Breast epithelium (tissue), 4 donors: Measurements from ENCODE around the gene SERPINA9. TPM values are rescaled to one million over a fixed set of nuclear protein-coding genes. Genes with fewer than 3 reads are reported as not detected.
"Not testable (repeated sequence)": the region's sequence is repeated elsewhere in the genome, so short reads cannot be mapped to it uniquely, and the experiment has no call there.

Source experiments
- DNase-seq, 2 donors: peaks; one replicate each; pipeline ENCODE4 v3.0.0-alpha.2; 2019; ENCODE audit warnings: low spot score in 2 of 2
- H3K27ac ChIP-seq, 2 donors: fragments of 200-600 bp; sonication (generic) in 1 of 2; one replicate each; pipeline ENCODE4 v1.5.1; 2016 to 2019; ENCODE audit warnings: mild to moderate bottlenecking in 1 of 2
- H3K27me3 ChIP-seq, 2 donors: fragments of 200-600 bp; sonication (generic) in 1 of 2; one replicate each; pipeline versions ENCODE4 v1.5.1 to v1.6.0; 2017 to 2019; ENCODE audit warnings: control low read depth in 1 of 2, mild to moderate bottlenecking in 1 of 2
- H3K36me3 ChIP-seq: fragments of 200-600 bp; one replicate; pipeline ENCODE4 v1.5.1; 2019
- H3K4me1 ChIP-seq, 2 donors: fragments of 200-600 bp; sonication (generic); one replicate each; pipeline ENCODE4 v1.5.1; 2016 to 2019; ENCODE audit warnings: control low read depth in 1 of 2
- H3K4me3 ChIP-seq, 3 donors: fragments of 200-600 bp; sonication (generic); 1 replicate in 2 of 3; 2 replicates in 1 of 3; pipeline ENCODE4 v1.5.1; 2016 to 2019; ENCODE audit warnings: mild to moderate bottlenecking in 3 of 3, moderate library complexity in 2 of 3
- H3K9me3 ChIP-seq, 2 donors: fragments of 200-600 bp; sonication (generic) in 1 of 2; one replicate each; pipeline ENCODE4 v1.5.1; 2016 to 2019; ENCODE audit warnings: control low read depth in 1 of 2
- POLR2A ChIP-seq: fragments of 450-650 bp; IDR thresholded peaks from one replicate; pipeline ENCODE4 v1.6.1; 2016; ENCODE audit warnings: antibody characterized with exemption, mild to moderate bottlenecking, moderate library complexity
- POLR2AphosphoS5 ChIP-seq, 3 donors: sonication (generic); formaldehyde crosslinking; IDR thresholded peaks; one replicate each; pipeline ENCODE4 v1.6.1; 2017; ENCODE audit warnings: antibody characterized with exemption in 3 of 3
- intact Hi-C: fragments of 100-400 bp; cut with DNase I; formaldehyde crosslinking; loops from one replicate; pipeline ENCODE4 v1.15.1; 2023; ENCODE audit warnings: low total_unique reads
- total RNA-seq, 3 donors: library from RNA; depleted of rRNA; stranded (reverse); fragments of >200 nt; gene quantifications; one replicate each; pipeline ENCODE4 v1.1.0, GENCODE V29; 2016
- TF ChIP-seq, protein P1 (sequence below), 3 donors: fragments of 450-650 bp; IDR thresholded peaks; one replicate each; pipeline ENCODE4 v1.5.1; 2016 to 2017; ENCODE audit warnings: antibody characterized with exemption in 3 of 3, mild to moderate bottlenecking in 3 of 3, moderate library complexity in 3 of 3

SERPINA9 gene
- total RNA-seq, 3 donors from 2014 or later, result not detected

DNA sequence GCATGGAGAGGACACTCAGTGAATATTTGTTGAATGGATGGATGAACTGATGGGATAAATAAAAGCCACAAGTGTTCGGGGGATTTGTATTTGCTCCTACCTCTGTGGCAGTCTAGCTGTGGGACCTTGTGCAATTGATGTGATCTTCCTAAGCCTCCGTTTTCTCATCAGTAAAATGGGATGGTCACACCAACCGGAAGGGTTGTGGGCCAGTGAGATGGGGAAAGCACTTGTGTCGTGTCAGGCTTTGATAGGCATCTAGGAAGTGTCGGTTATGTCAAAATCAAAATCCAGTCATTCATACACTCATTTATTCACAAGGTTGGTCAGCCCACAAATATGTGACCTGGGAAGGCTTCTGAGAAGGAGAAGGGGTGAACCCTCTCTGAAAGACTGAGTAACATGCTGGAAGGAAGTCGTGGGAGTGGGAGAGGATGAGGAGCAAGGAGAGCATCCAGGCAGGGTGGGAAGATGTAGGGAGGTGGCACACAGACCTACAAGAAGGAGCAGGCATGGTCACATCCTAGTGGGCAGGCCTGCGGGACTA is 7.8 kb upstream of the SERPINA9 start:
- peaks cover 0 to 5% of the 10 kb centered on the region in 2 donors for H3K27me3 ChIP-seq
- intact Hi-C loops, result no loop called here
- no peaks in the 10 kb centered on the region for H3K36me3 ChIP-seq

DNA sequence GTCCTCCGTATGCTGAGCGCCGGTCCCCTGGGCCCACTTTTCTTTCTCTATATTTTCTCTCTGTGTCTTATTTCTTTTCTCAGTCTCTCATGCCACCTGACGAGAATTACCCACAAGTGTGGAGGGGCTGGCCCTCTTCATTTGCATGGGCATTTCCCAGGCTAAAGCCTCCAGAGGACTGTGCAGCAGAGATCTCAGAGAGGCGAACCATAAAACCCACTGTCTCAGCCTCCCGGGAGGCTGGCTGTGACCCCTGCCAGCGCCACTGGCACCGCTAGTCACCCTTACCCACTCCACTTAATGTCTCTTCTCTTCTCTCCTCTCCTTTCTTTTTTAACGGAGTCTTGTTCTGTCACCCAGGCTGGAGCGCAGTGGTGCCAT is 7.1 kb upstream of the SERPINA9 start:
- H3K4me1 ChIP-seq, result no peaks in the 10 kb centered on the region
- H3K9me3 ChIP-seq, result peaks cover 10 to 15% of the 10 kb centered on the region in 2 donors
- no peak for DNase-seq
- no peak overlapping the region for H3K4me3 ChIP-seq
- H3K36me3 ChIP-seq, result no peaks in the 10 kb centered on the region
- no peak for TF ChIP-seq POLR2A
- TF ChIP-seq POLR2AphosphoS5 (IDR thresholded peaks at IDR 0.05), result no peak
- TF ChIP-seq, protein P1, sequence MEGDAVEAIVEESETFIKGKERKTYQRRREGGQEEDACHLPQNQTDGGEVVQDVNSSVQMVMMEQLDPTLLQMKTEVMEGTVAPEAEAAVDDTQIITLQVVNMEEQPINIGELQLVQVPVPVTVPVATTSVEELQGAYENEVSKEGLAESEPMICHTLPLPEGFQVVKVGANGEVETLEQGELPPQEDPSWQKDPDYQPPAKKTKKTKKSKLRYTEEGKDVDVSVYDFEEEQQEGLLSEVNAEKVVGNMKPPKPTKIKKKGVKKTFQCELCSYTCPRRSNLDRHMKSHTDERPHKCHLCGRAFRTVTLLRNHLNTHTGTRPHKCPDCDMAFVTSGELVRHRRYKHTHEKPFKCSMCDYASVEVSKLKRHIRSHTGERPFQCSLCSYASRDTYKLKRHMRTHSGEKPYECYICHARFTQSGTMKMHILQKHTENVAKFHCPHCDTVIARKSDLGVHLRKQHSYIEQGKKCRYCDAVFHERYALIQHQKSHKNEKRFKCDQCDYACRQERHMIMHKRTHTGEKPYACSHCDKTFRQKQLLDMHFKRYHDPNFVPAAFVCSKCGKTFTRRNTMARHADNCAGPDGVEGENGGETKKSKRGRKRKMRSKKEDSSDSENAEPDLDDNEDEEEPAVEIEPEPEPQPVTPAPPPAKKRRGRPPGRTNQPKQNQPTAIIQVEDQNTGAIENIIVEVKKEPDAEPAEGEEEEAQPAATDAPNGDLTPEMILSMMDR (IDR thresholded peaks at IDR 0.05), result no peak
- peaks cover 0 to 5% of the 10 kb centered on the region in 2 donors for H3K27me3 ChIP-seq
- no peak overlapping the region for H3K27ac ChIP-seq
- intact Hi-C loops, result no loop called here

More for the DNA sequence above, 7.8 kb upstream of the SERPINA9 start:
- Histone ChIP-seq H3K27ac (no peak overlapping the region), H3K4me3 (no peak overlapping the region), H3K9me3 (peaks cover 5 to 7% of the 10 kb centered on the region in 2 donors), H3K4me1 (no peaks in the 10 kb centered on the region)
- DNase-seq, result no peak
- TF ChIP-seq POLR2AphosphoS5 (IDR thresholded peaks at IDR 0.05), result no peak
- no peak for TF ChIP-seq POLR2A
- TF ChIP-seq, protein P1 (IDR thresholded peaks at IDR 0.05), result no peak

DNA sequence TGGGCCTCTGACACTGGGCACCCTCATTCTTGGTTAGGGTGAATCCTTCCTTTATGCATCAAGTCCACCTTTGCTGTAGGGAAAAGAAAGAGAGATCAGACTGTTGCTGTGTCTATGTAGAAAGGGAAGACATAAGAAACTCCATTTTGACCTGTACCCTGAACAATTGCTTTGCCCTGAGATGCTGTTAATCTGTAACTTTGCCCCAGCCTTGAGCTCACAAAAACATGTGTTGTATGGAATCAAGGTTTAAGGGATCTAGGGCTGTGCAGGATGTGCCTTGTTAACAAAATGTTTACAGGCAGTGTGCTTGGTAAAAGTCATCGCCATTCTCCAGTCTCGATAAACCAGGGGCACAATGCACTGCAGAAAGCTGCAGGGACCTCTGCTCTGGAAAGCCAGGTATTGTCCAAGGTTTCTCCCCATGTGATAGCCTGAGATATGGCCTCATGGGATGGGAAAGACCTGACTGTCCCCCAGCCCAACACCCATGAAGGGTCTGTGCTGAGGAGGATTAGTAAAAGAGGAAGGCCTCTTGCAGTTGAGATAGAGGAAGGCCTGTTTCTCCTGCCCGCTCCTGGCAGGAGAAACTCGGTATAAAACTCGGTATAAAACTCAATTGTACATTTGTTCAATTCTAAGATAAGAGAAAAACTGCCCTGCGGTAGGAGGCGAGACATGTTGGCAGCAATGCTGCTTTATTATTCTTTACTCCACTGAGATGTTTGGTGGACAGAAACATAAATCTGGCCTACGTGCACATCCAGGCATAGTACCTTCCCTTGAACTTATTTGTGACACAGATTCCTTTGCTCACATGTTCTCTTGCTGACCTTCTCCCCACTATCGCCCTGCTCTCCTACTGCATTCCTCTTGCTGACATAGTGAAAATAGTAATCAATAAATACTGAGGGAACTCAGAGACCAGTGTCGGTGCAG is 6.4 kb upstream of the SERPINA9 start:
- H3K4me1 ChIP-seq, H3K27ac ChIP-seq, H3K36me3 ChIP-seq, H3K27me3 ChIP-seq, DNase-seq, intact Hi-C loops, H3K4me3 ChIP-seq: not testable (repeated sequence)
- H3K9me3 ChIP-seq, result peaks cover 15 to 21% of the 10 kb centered on the region in 2 donors

DNA sequence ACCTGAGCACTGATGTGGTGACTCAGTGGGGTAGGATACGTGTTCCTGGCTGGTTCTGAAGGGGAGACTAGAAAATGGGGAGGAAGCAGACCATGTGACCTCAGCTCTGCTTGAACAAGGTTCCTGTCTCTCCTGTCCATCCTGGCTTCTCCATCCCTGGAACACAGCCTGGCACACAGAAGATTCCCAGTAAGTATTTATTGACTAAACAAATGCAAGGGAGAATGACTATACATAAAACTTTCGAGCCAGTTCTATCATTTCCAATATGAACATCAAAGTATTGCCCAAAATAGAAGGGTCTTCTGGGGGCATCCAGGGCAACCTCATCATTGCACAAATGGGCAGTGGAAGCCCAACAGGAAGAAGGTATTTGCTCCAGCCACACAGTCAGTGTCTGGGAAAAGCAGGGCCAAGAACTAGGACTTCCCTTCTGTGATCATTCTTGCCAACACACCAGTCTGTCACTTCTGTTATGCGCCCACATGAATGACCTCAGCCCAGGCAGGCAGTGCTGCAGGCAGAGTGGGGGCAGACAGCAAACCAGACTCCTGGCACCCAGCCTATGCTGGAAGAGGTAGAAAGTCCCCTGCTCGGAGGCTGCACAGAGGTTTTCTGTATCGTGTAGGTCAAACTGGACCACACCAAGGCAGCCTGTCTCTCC is 5.6 kb upstream of the SERPINA9 start:
- H3K9me3 ChIP-seq, result peaks cover 15 to 23% of the 10 kb centered on the region in 2 donors
- intact Hi-C loops, result no loop called here
- H3K27ac ChIP-seq, result no peak overlapping the region
- no peaks in the 10 kb centered on the region for H3K36me3 ChIP-seq
- no peak for TF ChIP-seq POLR2A
- TF ChIP-seq POLR2AphosphoS5 (IDR thresholded peaks at IDR 0.05), result no peak
- TF ChIP-seq, protein P1 (IDR thresholded peaks at IDR 0.05), result no peak
- no peak overlapping the region for H3K4me3 ChIP-seq
- peaks cover 0 to 5% of the 10 kb centered on the region in 2 donors for H3K27me3 ChIP-seq
- no peaks in the 10 kb centered on the region for H3K4me1 ChIP-seq
- no peak for DNase-seq

DNA sequence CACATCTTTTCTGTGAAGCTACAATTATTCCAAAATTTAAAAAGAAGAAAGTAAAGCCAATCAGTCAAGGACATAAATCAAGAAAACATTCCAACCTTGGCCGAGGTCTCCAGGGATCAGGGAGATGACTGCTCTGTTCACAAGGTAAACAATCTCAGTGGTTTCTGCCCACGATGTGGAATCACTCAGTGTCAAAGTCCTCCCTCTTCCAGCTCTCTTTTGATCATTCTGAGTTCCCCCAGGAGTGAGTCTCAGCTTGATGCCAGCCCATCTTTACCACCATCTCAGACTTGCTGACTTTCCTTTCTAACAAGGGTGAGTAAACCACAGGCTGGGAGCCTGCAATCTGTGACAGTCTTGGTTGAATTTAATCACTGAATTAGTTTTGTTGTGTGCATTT is 4.8 kb upstream of the SERPINA9 start:
- H3K4me3 ChIP-seq, result no peak overlapping the region
- peaks cover 15 to 23% of the 10 kb centered on the region in 2 donors for H3K9me3 ChIP-seq
- H3K27me3 ChIP-seq, result no peaks in the 10 kb centered on the region
- no peak for TF ChIP-seq POLR2A
- TF ChIP-seq, protein P1 (IDR thresholded peaks at IDR 0.05), result no peak
- no peak for TF ChIP-seq POLR2AphosphoS5 (IDR thresholded peaks at IDR 0.05)
- no peaks in the 10 kb centered on the region for H3K4me1 ChIP-seq
- H3K27ac ChIP-seq, result no peak overlapping the region
- DNase-seq, result no peak
- H3K36me3 ChIP-seq, result no peaks in the 10 kb centered on the region
- intact Hi-C loops, result no loop called here
